GM10248 (cell line): ENCODE results near the gene XRCC4.

Experiments used
- CTCF ChIA-PET: fragments of 300-600 bp; sonication (Branson Sonifier 250); formaldehyde crosslinking; extraction: SDS; loops from one replicate; lab custom pipeline; 2021; ENCODE audit warnings: antibody characterized with exemption; lab: Yijun Ruan, JAX
- POLR2A ChIA-PET: fragments of 350-650 bp; sonication (Branson Sonifier 250); formaldehyde crosslinking; extraction: SDS; loops from one replicate; lab custom pipeline; 2020; ENCODE audit warnings: antibody characterized with exemption; lab: Yijun Ruan, JAX
- DNase-seq: peaks from one replicate; pipeline ENCODE4 v3.0.0; 2012; ENCODE audit errors: extremely low spot score
- CTCF ChIP-seq: IDR thresholded peaks from 2 replicates; pipeline ENCODE4 v1.5.1; 2012; ENCODE audit warnings: mild to moderate bottlenecking, low read depth; ENCODE audit errors: extremely low read depth, missing control alignments, control extremely low read depth

XRCC4 gene

GRCh38 chr5:83387041-83387440, 309.7 kb downstream of the XRCC4 start:
- no peak for DNase-seq
- CTCF ChIA-PET: interaction anchor here (1.1 to 2.1 kb wide), 5 partner anchors 9 to 19 kb away, joined by 3 to 7 read pairs (median 5); no protein-coding TSS in a partner anchor
- TF ChIP-seq CTCF: no peak
- POLR2A ChIA-PET: no interaction called here

- ChIA-PET CTCF (interaction anchor here (1.7 to 2.7 kb wide), 3 partner anchors 9 to 42 kb away, joined by 3 to 9 read pairs (median 5); no protein-coding TSS in a partner anchor), POLR2A (no interaction called here)
- TF ChIP-seq CTCF: no peak
- no peak for DNase-seq
Measured at GRCh38 chr5:83388608-83389007, 311.3 kb downstream of the XRCC4 start.

- ChIA-PET POLR2A (no interaction called here), CTCF (interaction anchor here (0.7 to 1.4 kb wide), 2 partner anchors 8 to 13 kb away, joined by 3 to 5 read pairs; no protein-coding TSS in a partner anchor)
- no peak for DNase-seq
- no peak for TF ChIP-seq CTCF
Measured at GRCh38 chr5:83392766-83393503, 315.6 kb downstream of the XRCC4 start.

GRCh38 chr5:83393504-83393866, 316.1 kb downstream of the XRCC4 start:
- no peak for TF ChIP-seq CTCF
- POLR2A ChIA-PET: no interaction called here
- CTCF ChIA-PET: interaction anchor here (1.4 to 1.8 kb wide), 2 partner anchors 8 to 14 kb away, joined by 4 to 5 read pairs; no protein-coding TSS in a partner anchor
- no peak for DNase-seq

GRCh38 chr5:83394190-83394589, 316.8 kb downstream of the XRCC4 start:
- no peak for TF ChIP-seq CTCF
- CTCF ChIA-PET: interaction anchor here (1.4 to 1.8 kb wide), 2 partner anchors 9 to 14 kb away, joined by 4 to 5 read pairs; no protein-coding TSS in a partner anchor

GRCh38 chr5:83396662-83397061, 319.3 kb downstream of the XRCC4 start:
- TF ChIP-seq CTCF: no peak
- ChIA-PET CTCF (interaction anchor here (1.3 to 2.2 kb wide), 2 partner anchors 10 to 11 kb away, joined by 4 to 7 read pairs; no protein-coding TSS in a partner anchor), POLR2A (no interaction called here)
- DNase-seq: no peak

More at GRCh38 chr5:83394190-83394589, 316.8 kb downstream of the XRCC4 start:
- POLR2A ChIA-PET: no interaction called here
- DNase-seq: no peak
